GM20431 (cell line): Measurements from ENCODE around the gene PPIF.

Source experiments
- in situ Hi-C: fragments of 300-500 bp; cut with MseI, MboI; formaldehyde crosslinking; loops from one replicate; pipeline ENCODE4 v1.15.0; 2020; ENCODE audit warnings: low sequenced_read_pairs; ENCODE audit not compliant: unreplicated experiment

PPIF gene

GRCh38 chr10:79394664-79395063 lies 47.4 kb downstream of the PPIF start:
- in situ Hi-C loops, result no loop called here

DNA sequence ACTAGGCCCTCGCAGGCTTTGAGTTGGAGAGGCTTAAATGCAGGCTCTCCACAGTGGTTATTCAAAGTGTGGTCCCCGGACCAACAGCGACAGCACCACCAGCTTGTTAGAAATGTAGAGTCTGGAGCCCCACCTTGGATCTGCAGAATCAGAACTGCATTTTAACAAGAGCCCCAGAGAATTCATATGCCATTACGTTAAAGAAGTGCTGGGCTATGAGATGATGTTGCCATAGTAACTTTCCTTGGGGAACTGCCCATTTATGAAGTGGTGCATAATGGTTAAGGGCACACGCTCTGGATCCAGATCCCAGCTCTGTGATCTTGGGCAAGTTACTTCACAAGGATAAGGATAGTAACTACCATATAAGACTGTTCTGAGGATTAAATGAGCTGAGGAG lies 49.3 kb downstream of the PPIF start:
- in situ Hi-C loops, result no loop called here

DNA sequence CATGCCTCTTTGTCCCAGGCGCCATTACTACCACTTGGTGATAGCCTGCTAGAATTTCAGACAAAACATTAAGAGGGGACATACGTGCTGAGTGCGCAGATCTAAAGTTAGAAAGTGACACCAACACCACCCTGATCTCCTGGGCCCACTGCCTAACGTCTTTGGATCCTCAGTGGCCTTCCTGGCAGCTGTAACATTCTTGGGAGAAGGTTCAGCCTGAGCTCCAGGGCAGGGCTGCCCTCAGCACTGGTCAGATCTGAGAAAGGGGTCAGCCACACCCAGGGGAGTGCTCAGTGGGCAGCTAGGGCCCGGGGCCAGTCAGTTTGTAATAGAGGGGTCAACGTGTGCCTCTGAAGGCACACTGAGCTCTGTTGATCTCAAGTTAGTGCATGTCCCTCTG lies 49.8 kb downstream of the PPIF start:
- in situ Hi-C loops, result no loop called here

GRCh38 chr10:79397575-79398303 lies 50.5 kb downstream of the PPIF start:
- in situ Hi-C loops, result no loop called here

GRCh38 chr10:79398642-79399041 lies 51.4 kb downstream of the PPIF start:
- in situ Hi-C loops, result no loop called here

GRCh38 chr10:79399223-79399831 lies 52.1 kb downstream of the PPIF start:
- in situ Hi-C loops, result no loop called here

DNA sequence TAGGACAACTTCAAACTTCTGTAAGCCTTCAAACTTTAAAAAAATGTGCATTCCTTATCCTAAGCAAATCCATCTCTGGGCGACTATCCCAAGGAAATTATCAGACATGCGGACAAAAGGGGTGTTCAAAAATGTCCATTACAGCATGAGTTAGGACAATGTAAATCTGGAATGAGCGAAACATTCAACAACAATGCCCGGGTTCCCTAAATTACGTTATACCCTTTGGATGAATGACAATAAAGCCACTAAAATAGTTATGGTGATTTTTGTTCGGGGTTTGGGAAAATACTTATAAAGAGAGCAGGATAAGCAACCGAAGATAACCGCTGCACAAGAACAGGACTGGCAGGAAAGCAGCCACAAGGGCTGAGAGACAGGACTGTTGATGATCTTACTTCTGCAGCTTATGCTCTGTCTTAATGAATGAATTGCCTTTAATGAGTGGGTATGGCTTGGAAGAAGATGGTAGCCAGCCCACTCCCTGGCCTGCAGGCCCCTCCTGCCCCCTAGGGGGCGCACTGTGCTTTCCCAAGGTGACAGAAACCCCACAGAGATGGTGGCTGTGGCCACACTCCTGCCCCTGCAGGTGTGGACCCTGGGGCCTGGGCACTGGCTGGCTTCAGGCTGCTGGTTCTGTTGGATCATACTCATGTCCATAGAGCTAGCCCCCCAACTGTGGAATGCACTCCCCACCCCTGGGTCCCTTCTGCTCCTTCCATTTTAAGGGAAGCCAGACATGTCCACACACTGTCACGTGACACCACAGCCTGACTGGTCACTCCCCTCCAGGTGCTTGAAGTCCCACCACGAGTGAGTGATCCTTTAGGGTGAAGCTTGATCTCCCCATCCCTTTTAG lies 53.1 kb downstream of the PPIF start:
- in situ Hi-C loops, result no loop called here

GRCh38 chr10:79401015-79401921 lies 54.0 kb downstream of the PPIF start:
- in situ Hi-C loops, result no loop called here

DNA sequence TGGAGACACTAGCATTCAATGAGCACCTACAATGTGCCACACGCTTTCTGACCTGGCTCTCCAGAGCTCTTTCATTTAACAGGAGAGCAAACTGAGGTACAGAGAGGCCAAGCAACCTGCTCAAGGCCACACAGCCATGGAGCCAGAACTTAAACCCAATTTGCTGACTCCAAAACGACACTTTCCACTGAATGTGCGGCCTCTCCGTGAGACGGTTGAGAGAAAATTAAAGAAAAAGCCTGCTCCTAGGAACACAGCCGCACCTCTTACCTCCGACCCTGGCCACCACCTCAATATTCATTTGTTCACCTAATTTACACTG lies 55.3 kb downstream of the PPIF start:
- in situ Hi-C loops, result no loop called here

GRCh38 chr10:79402951-79403350 lies 55.7 kb downstream of the PPIF start:
- in situ Hi-C loops, result no loop called here

GRCh38 chr10:79403441-79404230 lies 56.4 kb downstream of the PPIF start:
- in situ Hi-C loops, result no loop called here

- in situ Hi-C loops, result no loop called here
Measured at GRCh38 chr10:79404231-79404609, 57.0 kb downstream of the PPIF start.

DNA sequence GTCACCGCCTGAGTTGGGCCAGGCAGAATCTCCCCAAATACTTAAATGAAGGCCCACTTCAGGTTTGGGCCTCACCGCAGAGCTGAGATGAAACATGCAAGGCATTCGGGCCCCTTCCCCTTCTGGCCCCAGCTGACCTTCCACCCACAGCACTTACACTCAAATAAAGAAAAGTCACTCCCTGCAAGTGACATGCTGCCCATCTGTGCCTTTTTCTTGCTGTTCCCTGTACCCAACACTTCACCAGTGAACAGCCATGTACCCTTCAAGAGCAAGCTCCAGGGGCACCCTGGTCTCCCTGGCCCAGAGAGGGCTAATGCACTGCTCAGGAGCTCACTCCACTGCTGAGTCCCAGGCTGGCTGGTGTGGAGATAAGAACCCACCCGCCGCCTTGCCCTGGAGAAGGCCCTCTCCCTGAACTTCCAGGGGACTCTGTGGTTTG lies 57.4 kb downstream of the PPIF start:
- in situ Hi-C loops, result no loop called here
